DMS 273 (cell line): ENCODE measurements around the gene CENPT.
A peak's percentile ranks its signal among the peaks of the same experiment; 100 is the strongest.

ENCODE experiments used
- DNase-seq: peaks from one replicate; lab custom pipeline; 2025; ENCODE audit not compliant: unreplicated experiment; lab: John Stamatoyannopoulos, UW

Gene CENPT

GRCh38 chr16:67811899-67812298, 35.6 kb downstream of the CENPT start:
- no peak for DNase-seq

GRCh38 chr16:67807148-67807682, 40.3 kb downstream of the CENPT start:
- no peak for DNase-seq

GRCh38 chr16:67806428-67807147, 40.9 kb downstream of the CENPT start, which contains the start of the genes RANBP10 and TSNAXIP1:
Gene RANBP10, minus strand, starts transcription at chr16:67806560. Its CDS starts 24 bp downstream, at chr16:67806536.
Gene TSNAXIP1, plus strand, starts transcription at chr16:67806889. Its CDS starts 261 bp downstream, at chr16:67807150.
- DNase-seq, result peak; percentile 99

- DNase-seq, result peak; percentile 55
Observed at GRCh38 chr16:67805718-67806427, 41.6 kb downstream of the CENPT start.

GRCh38 chr16:67804853-67805542, 42.5 kb downstream of the CENPT start:
- DNase-seq, result no peak

GRCh38 chr16:67803894-67804293, 43.6 kb downstream of the CENPT start:
- no peak for DNase-seq

- no peak for DNase-seq
Observed at GRCh38 chr16:67801883-67802282, 45.6 kb downstream of the CENPT start.

- no peak for DNase-seq
Observed at GRCh38 chr16:67801241-67801640, 46.3 kb downstream of the CENPT start.

GRCh38 chr16:67800338-67800926, 47.1 kb downstream of the CENPT start:
- DNase-seq, result no peak

- no peak for DNase-seq
Observed at GRCh38 chr16:67796099-67796718, 51.3 kb downstream of the CENPT start.

GRCh38 chr16:67790071-67790470, 57.4 kb downstream of the CENPT start:
- DNase-seq, result no peak

GRCh38 chr16:67786491-67786890, 61.0 kb downstream of the CENPT start:
- DNase-seq, result no peak

- no peak for DNase-seq
Observed at GRCh38 chr16:67783353-67783725, 64.2 kb downstream of the CENPT start.

- DNase-seq, result no peak
Observed at GRCh38 chr16:67782567-67783352, 64.7 kb downstream of the CENPT start.

GRCh38 chr16:67781565-67781921, 66.0 kb downstream of the CENPT start:
- DNase-seq, result no peak

GRCh38 chr16:67780847-67781564, 66.5 kb downstream of the CENPT start:
- DNase-seq, result no peak

- no peak for DNase-seq
Observed at GRCh38 chr16:67779256-67780014, 68.1 kb downstream of the CENPT start.
